GM18499 (cell line): ENCODE measurements around the gene FERMT3.

Experiments
- ATAC-seq: cut with Tn5 transposase; IDR thresholded peaks from one replicate; pipeline ENCODE4 v1.9.1; 2021; ENCODE audit warnings: moderate number of reproducible peaks; ENCODE audit not compliant: insufficient read depth, unreplicated experiment

Gene FERMT3

DNA sequence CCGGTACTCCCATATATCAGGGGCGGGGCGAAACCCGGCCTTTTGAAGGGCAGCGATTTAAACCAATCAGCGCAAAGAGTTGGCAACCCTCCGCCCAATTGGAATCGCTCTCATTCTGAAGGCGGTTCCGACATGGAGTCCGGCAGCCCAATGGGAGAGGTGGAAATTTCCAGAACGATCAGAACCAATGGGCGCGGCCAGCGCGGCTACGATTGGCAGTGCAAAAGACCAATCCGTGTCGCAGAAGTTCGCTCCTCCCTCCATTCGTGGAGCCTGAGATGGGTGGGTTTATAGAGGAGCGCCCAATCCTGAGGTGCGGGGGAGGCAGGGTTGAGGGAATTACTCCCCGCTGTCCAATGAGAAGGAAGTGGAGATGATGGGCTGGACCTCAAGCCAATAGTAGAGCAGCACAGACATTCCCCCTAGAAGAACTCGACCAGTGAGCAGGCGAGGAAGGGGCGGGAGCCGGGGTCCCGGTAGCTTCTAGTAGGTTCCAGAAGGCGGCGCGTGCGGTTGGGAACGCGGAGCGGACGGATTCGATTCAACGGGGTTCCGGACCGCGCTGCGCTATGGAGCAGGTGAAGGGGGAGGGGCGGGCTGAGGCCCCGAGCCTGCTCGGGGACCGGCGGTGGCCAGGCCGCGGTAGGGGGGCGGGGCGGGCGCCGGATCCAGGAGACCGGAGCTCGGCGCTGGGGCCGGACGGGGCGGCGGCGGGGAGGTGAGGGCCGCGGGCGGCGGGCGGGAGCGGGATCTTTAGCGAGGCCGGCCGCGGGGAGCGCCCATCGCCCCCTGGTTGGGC lies 20.6 kb upstream of the FERMT3 start, which contains the start of gene STIP1:
TSS of gene STIP1 (plus strand) at position 479 of the 799 bp plus-strand sequence. CDS start at position 570, 91 bp downstream.
- peak; percentile 74 for ATAC-seq

DNA sequence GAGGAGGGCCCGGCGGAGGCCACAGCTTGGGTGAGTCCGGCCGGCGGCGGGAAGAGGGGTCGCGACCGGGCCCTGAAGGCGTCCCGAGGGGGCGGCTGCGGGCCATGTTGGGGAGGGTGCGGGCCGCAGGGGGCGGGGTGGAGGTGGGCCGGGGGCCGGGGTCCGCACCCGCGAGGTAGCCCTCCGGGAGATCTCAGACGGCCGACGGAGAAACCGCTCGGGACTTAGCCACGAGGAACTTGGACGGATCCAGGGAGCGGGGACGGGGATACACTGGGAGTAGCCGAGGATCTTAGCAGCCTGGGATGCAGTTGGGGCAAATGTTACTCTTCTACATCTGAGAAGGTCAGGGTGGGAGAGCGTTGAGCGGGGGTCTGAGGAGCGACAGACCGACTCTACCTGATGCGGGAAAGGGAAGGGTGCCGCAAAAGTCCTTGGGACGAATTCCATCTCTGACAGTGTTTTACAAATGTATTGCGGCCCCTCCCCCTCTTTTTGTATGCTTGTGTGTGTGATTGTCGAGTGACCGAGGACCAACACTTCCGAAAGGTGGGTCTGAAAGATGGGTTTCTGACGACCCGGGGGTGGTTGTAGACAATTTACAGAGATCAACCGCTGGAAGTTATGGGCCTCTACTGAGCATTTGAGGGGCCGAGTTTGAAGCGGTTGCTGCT lies 19.9 kb upstream of the FERMT3 start:
- no peak for ATAC-seq

DNA sequence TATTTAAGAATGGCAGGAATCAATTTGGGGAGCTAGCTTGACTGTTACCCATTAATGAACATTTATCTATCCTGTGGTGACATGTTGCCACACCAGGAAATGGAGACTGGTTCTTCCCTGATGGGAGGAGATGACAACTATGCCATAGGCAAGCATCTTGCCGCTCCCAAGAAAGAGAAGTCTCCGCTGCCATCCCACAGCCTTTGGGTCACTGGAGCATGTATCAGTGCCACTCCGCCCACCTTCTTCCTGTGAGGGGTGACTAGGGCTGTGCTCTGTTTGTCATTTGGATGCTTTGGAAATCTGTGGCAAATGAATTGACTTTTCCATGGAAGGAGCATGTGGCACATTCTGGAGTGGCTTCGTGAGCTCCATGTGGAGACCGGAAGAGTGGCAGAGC lies 14.1 kb upstream of the FERMT3 start:
- ATAC-seq: no peak

GRCh38 chr11:64196626-64197025 lies 9.9 kb upstream of the FERMT3 start:
- no peak for ATAC-seq

DNA sequence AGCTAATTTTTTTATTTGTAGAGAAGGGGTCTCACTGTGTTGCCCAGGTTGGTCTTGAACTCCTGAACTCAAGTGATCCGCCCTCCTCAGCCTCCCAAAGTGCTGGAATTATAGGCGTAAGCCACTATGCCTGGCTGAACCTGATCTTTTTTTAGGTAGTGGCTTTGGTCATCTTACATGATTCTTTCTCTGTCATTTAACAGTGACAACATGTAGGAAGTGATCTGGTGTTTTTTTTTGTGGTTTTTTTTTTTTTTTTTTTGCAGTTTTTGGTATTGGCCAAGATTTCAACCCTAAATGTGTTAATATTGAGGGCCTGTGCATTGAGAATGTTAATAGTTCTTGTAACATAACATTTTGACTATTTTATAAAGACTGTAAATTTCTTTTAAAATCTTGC lies 8.0 kb upstream of the FERMT3 start:
- no peak for ATAC-seq

GRCh38 chr11:64201543-64201942 lies 5.0 kb upstream of the FERMT3 start:
- ATAC-seq: no peak

- no peak for ATAC-seq
These were observed 3.5 kb upstream of the FERMT3 start for GRCh38 chr11:64202992-64203391.

DNA sequence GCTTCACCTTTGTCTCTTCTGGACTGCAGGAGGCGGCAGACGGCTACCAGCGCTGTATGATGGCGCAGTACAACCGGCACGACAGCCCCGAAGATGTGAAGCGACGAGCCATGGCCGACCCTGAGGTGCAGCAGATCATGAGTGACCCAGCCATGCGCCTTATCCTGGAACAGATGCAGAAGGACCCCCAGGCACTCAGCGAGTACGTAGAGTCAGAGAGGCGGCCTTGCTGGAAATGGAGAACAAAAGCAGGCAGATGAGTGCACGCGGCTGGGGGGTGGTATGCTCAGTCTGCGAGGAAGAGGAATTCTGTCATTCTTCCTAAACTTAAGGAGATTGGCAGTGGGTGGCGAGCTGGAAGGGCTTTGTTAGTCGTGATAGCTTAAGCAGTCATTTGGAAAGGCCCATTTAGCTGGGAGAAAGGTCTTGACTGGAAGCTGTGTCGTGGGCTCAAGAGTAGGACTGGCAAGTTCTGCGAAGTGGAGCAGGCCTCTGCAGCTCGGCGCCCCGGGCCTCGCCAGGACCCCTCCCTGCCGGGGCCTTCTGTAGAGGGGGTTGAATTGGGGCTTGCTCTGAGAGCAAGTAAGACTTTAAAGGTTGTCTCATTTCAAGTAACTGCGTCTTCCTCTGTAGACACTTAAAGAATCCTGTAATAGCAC lies 3.0 kb upstream of the FERMT3 start:
- no peak for ATAC-seq

- ATAC-seq: no peak
These were observed 2.5 kb upstream of the FERMT3 start for GRCh38 chr11:64204080-64204440.

DNA sequence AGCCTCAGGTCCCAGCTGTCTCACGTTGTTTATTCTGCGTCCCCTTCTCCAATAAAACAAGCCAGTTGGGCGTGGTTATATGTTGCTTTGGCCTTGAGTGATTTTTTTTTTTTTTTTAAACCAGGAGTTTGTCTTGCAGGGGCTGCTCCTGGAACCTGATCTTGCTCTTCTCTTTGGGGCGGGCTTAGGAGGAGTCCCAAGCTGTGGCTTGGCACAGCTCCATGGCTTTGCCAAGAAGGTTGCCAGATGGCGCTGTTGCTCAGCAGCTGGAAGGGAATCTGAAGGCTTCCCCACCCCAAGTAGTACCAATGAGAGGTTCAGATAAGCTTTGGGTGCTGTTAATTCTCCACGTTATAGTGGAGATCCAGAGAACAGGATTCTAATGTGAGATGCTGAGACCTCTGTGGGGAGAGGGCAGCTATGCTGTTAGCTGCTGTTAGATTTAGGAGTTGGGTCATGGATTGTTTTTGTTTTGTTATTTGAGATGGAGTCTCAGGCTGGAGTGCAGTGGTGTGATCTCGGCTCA lies 2.0 kb upstream of the FERMT3 start:
- ATAC-seq: no peak

DNA sequence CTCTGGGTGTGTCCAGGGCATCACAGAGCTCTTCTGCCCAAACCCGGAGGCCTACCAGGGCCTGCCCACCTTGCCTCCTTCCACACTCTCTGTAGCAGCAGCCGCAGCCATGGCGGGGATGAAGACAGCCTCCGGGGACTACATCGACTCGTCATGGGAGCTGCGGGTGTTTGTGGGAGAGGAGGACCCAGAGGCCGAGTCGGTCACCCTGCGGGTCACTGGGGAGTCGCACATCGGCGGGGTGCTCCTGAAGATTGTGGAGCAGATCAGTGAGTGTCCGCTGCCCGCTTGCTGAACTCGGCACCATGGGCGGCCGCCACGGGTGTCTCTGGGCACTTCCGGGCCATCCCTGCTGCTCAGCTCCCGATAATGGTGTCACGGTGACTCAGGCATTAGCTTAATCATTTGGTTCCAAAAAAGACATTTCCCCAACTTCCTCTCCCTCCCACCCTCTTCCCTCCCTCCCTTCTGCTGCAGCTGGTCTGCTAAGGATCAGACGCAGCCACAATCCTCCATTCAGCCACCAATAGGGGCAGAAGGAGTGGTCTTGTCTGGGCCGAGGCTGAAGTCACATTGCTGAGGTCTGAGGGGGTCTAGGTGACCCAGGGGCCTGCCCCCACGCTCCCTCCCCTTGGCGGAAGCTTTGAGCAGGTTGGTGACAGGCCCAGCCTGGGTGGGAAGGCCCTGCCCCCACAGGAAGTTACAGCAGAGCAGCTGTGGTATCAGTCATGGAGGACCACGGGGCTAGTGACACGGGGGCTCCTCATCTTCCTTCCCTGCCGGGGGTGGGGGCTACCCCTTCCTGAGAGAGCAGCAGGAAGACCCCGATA lies 950 bp downstream of the FERMT3 start:
- no peak for ATAC-seq

- ATAC-seq: no peak
These were observed 1.7 kb downstream of the FERMT3 start for GRCh38 chr11:64208086-64208795.

GRCh38 chr11:64208796-64209562 lies 2.5 kb downstream of the FERMT3 start:
- no peak for ATAC-seq

DNA sequence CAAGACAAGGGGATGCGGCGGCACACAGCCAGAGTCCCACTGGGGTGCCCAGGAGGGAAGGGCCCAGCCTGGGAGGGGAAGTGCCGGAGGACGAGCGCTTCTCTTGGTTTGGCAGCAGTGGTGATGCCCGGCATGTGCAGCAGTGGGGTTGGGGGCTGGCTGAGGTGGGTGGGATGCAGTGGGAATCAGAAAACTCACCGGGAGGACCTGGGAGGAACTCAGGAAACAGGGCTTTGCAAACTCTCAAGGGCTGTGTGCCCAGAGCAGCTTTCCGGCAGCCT lies 3.0 kb downstream of the FERMT3 start:
- ATAC-seq: no peak

- no peak for ATAC-seq
These were observed 3.9 kb downstream of the FERMT3 start for GRCh38 chr11:64210301-64211020.

- no peak for ATAC-seq
These were observed 4.8 kb downstream of the FERMT3 start for GRCh38 chr11:64211181-64211872.

DNA sequence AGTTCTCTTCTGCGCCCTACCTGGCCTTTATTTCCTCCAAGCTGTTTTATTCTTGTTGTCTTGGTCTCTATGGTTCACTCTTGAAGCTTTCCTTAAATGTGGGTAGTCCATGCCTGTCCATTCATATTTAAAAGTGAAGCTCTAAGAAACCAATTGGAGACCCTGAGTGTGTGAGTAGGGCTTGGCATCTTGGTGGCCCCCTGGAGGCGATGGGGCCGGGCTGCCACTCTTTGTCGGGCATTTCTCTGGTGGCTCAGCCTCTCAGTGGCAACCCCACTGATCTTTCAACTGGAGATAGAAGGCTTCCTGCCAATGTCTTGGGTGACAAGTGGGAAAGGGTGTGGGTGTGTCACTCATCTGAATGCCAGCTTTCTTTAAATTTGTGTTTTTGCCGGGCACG lies 10.4 kb downstream of the FERMT3 start:
- ATAC-seq: no peak
